Measurements from ENCODE around the gene EHMT2.

EHMT2 gene

DNA sequence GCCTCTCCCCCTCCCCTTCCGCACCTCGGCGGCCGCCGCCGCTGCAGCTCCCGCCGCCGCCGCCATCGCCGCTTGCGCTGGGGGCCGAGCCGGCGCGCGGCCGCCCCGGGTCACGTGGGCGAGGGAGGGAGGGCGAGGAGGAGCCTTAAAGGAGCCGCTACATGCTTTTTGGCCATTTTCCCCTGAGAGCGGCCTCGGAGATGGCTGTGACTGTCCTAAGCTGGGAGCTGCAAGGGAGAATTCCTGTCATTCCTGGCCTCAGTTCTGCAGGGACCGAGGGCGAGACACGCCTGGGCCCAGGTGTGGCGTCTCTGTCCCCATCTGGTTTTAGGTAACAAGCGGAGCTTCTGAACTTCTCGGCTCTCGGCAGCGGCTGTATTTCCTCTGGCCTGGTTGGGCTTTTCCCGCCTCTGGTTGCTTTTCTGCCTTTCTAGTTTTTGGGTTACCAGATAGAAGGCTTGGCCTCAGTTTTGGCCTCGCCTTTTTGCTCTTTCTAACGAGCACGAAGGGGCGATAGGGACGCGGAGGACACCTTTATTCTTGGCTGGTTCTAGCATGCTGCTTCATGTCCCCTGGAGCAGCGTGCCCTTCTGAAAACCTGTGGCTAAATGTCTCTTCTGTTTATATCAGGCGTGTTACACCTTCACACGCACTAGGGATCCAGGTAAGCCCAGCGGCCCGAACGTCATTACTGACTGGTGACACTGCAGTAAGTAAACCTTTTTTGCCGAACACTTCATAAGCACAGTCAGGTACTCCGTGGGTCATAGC lies at the start of gene EHMT2 (continued):
- TF ChIP-seq GLI4 (tag by site-specific recombination; IDR thresholded peaks at IDR 0.05) (no peak), HOXA7 (CRISPR knock-in tag; IDR thresholded peaks at IDR 0.05; ENCODE audit: borderline replicate concordance) (no peak), ZNF768 (tag by site-specific recombination; IDR thresholded peaks at IDR 0.05) (no peak), GFI1B (tag by site-specific recombination; IDR thresholded peaks at IDR 0.05) (no peak), RBAK (tag by site-specific recombination; IDR thresholded peaks at IDR 0.05) (no peak), MYNN (tag by site-specific recombination; IDR thresholded peaks at IDR 0.05; ENCODE audit: borderline replicate concordance) (no peak), HOXC10 (CRISPR knock-in tag; IDR thresholded peaks at IDR 0.05) (no peak), ZNF211 (tag by site-specific recombination; IDR thresholded peaks at IDR 0.05; ENCODE audit: low read depth) (no peak), ZNF670 (tag by site-specific recombination; IDR thresholded peaks at IDR 0.05; ENCODE audit: low read depth) (no peak), ZNF571 (tag by site-specific recombination; IDR thresholded peaks at IDR 0.05) (no peak), KLF8 (tag by site-specific recombination; IDR thresholded peaks at IDR 0.05) (peak; percentile 51; the same call in 1 of the 2 replicates), ZFP37 (tag by site-specific recombination; IDR thresholded peaks at IDR 0.05) (peak; percentile 60; the same call in 1 of the 2 replicates), SETDB1 (IDR thresholded peaks at IDR 0.05; ENCODE audit: insufficient read length, low read length) (no peak), REPIN1 (tag by site-specific recombination; IDR thresholded peaks at IDR 0.05; ENCODE audit: low read depth) (no peak), EGR2 (tag by site-specific recombination; IDR thresholded peaks at IDR 0.05; ENCODE audit: low read depth) (no peak), ZNF501 (tag by site-specific recombination; IDR thresholded peaks at IDR 0.05) (peak; percentile 40; the same call in 1 of the 2 replicates), ZEB2 (tag by site-specific recombination; IDR thresholded peaks at IDR 0.05) (no peak), ZNF114 (tag by site-specific recombination; IDR thresholded peaks at IDR 0.05) (no peak), ZBTB17 (tag by site-specific recombination; IDR thresholded peaks at IDR 0.05) (peak; percentile 87), MEIS1 (CRISPR knock-in tag; IDR thresholded peaks at IDR 0.05; ENCODE audit: borderline replicate concordance) (no peak), SP7 (tag by site-specific recombination; IDR thresholded peaks at IDR 0.05) (0 out of 2 replicates have a peak, but pooled peaks have one; percentile 11), ZNF549 (tag by site-specific recombination; IDR thresholded peaks at IDR 0.05) (no peak)
- TF ChIP-seq, protein P1, sequence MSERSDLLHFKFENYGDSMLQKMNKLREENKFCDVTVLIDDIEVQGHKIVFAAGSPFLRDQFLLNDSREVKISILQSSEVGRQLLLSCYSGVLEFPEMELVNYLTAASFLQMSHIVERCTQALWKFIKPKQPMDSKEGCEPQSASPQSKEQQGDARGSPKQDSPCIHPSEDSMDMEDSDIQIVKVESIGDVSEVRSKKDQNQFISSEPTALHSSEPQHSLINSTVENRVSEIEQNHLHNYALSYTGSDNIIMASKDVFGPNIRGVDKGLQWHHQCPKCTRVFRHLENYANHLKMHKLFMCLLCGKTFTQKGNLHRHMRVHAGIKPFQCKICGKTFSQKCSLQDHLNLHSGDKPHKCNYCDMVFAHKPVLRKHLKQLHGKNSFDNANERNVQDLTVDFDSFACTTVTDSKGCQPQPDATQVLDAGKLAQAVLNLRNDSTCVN (tag by site-specific recombination; optimal IDR thresholded peaks at IDR 0.05): peak; percentile 45
- TF ChIP-seq, protein P2, sequence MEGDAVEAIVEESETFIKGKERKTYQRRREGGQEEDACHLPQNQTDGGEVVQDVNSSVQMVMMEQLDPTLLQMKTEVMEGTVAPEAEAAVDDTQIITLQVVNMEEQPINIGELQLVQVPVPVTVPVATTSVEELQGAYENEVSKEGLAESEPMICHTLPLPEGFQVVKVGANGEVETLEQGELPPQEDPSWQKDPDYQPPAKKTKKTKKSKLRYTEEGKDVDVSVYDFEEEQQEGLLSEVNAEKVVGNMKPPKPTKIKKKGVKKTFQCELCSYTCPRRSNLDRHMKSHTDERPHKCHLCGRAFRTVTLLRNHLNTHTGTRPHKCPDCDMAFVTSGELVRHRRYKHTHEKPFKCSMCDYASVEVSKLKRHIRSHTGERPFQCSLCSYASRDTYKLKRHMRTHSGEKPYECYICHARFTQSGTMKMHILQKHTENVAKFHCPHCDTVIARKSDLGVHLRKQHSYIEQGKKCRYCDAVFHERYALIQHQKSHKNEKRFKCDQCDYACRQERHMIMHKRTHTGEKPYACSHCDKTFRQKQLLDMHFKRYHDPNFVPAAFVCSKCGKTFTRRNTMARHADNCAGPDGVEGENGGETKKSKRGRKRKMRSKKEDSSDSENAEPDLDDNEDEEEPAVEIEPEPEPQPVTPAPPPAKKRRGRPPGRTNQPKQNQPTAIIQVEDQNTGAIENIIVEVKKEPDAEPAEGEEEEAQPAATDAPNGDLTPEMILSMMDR (tag by site-specific recombination; IDR thresholded peaks at IDR 0.05): no peak
- TF ChIP-seq, protein P3, sequence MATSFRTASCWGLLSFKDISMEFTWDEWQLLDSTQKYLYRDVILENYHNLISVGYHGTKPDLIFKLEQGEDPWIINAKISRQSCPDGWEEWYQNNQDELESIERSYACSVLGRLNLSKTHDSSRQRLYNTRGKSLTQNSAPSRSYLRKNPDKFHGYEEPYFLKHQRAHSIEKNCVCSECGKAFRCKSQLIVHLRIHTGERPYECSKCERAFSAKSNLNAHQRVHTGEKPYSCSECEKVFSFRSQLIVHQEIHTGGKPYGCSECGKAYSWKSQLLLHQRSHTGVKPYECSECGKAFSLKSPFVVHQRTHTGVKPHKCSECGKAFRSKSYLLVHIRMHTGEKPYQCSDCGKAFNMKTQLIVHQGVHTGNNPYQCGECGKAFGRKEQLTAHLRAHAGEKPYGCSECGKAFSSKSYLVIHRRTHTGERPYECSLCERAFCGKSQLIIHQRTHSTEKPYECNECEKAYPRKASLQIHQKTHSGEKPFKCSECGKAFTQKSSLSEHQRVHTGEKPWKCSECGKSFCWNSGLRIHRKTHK (tag by site-specific recombination; IDR thresholded peaks at IDR 0.05): no peak
- TF ChIP-seq, protein P4, sequence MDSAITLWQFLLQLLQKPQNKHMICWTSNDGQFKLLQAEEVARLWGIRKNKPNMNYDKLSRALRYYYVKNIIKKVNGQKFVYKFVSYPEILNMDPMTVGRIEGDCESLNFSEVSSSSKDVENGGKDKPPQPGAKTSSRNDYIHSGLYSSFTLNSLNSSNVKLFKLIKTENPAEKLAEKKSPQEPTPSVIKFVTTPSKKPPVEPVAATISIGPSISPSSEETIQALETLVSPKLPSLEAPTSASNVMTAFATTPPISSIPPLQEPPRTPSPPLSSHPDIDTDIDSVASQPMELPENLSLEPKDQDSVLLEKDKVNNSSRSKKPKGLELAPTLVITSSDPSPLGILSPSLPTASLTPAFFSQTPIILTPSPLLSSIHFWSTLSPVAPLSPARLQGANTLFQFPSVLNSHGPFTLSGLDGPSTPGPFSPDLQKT (IDR thresholded peaks at IDR 0.05; ENCODE audit: borderline replicate concordance, low read depth, low read length): no peak
- TF ChIP-seq, protein P5, sequence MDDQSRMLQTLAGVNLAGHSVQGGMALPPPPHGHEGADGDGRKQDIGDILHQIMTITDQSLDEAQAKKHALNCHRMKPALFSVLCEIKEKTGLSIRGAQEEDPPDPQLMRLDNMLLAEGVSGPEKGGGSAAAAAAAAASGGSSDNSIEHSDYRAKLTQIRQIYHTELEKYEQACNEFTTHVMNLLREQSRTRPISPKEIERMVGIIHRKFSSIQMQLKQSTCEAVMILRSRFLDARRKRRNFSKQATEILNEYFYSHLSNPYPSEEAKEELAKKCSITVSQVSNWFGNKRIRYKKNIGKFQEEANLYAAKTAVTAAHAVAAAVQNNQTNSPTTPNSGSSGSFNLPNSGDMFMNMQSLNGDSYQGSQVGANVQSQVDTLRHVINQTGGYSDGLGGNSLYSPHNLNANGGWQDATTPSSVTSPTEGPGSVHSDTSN (CRISPR knock-in tag; IDR thresholded peaks at IDR 0.05): no peak
- TF ChIP-seq, protein P6, sequence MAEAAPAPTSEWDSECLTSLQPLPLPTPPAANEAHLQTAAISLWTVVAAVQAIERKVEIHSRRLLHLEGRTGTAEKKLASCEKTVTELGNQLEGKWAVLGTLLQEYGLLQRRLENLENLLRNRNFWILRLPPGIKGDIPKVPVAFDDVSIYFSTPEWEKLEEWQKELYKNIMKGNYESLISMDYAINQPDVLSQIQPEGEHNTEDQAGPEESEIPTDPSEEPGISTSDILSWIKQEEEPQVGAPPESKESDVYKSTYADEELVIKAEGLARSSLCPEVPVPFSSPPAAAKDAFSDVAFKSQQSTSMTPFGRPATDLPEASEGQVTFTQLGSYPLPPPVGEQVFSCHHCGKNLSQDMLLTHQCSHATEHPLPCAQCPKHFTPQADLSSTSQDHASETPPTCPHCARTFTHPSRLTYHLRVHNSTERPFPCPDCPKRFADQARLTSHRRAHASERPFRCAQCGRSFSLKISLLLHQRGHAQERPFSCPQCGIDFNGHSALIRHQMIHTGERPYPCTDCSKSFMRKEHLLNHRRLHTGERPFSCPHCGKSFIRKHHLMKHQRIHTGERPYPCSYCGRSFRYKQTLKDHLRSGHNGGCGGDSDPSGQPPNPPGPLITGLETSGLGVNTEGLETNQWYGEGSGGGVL (tag by site-specific recombination; IDR thresholded peaks at IDR 0.05): no peak
- TF ChIP-seq, protein P7, sequence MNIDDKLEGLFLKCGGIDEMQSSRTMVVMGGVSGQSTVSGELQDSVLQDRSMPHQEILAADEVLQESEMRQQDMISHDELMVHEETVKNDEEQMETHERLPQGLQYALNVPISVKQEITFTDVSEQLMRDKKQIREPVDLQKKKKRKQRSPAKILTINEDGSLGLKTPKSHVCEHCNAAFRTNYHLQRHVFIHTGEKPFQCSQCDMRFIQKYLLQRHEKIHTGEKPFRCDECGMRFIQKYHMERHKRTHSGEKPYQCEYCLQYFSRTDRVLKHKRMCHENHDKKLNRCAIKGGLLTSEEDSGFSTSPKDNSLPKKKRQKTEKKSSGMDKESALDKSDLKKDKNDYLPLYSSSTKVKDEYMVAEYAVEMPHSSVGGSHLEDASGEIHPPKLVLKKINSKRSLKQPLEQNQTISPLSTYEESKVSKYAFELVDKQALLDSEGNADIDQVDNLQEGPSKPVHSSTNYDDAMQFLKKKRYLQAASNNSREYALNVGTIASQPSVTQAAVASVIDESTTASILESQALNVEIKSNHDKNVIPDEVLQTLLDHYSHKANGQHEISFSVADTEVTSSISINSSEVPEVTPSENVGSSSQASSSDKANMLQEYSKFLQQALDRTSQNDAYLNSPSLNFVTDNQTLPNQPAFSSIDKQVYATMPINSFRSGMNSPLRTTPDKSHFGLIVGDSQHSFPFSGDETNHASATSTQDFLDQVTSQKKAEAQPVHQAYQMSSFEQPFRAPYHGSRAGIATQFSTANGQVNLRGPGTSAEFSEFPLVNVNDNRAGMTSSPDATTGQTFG (tag by site-specific recombination; IDR thresholded peaks at IDR 0.05; ENCODE audit: borderline replicate concordance): no peak
